GM23248 (cell line): ENCODE results near the gene TMPRSS7. TPM values are rescaled to one million over a fixed set of nuclear protein-coding genes. Genes with fewer than 3 reads are reported as not detected.

Experiments
- DNase-seq: peaks from one replicate; pipeline ENCODE4 v3.0.0-alpha.2; 2015
- H2AFZ ChIP-seq: fragments of 200-600 bp; sonication (generic); 2 replicates; pipeline ENCODE4 v1.6.1; 2016; ENCODE audit warnings: antibody characterized with exemption
- H3F3A ChIP-seq: fragments of 200-600 bp; sonication (generic); 2 replicates; pipeline ENCODE4 v1.6.1; 2016; ENCODE audit warnings: mild to moderate bottlenecking, antibody characterized with exemption, mixed run types; ENCODE audit not compliant: insufficient read depth
- H3K27ac ChIP-seq: fragments of 200-600 bp; sonication (generic); 2 replicates; pipeline ENCODE4 v1.5.1; 2016; ENCODE audit warnings: mild to moderate bottlenecking
- H3K27me3 ChIP-seq: fragments of 200-600 bp; sonication (generic); replicated peaks from 2 replicates; pipeline ENCODE4 v1.6.1; 2016; ENCODE audit warnings: mild to moderate bottlenecking; ENCODE audit not compliant: insufficient read depth
- H3K36me3 ChIP-seq: fragments of 200-600 bp; sonication (generic); 2 replicates; pipeline ENCODE4 v1.6.1; 2016; ENCODE audit warnings: low read depth, mild to moderate bottlenecking
- H3K4me1 ChIP-seq: fragments of 200-600 bp; sonication (generic); 2 replicates; pipeline ENCODE4 v1.6.1; 2016; ENCODE audit warnings: mild to moderate bottlenecking; ENCODE audit not compliant: insufficient read depth
- H3K4me2 ChIP-seq: fragments of 200-600 bp; sonication (generic); one replicate; pipeline ENCODE4 v1.6.1; 2016; ENCODE audit warnings: mild to moderate bottlenecking; ENCODE audit not compliant: unreplicated experiment
- H3K4me3 ChIP-seq: fragments of 200-600 bp; sonication (generic); 2 replicates; pipeline ENCODE4 v1.5.1; 2016; ENCODE audit warnings: mild to moderate bottlenecking
- H3K79me2 ChIP-seq: fragments of 200-600 bp; sonication (generic); 2 replicates; pipeline ENCODE4 v1.6.1; 2016; ENCODE audit warnings: mild to moderate bottlenecking; ENCODE audit not compliant: insufficient read depth
- H3K9ac ChIP-seq: fragments of 200-600 bp; sonication (generic); 2 replicates; pipeline ENCODE4 v1.6.1; 2016; ENCODE audit warnings: mild to moderate bottlenecking
- H3K9me2 ChIP-seq: fragments of 200-600 bp; sonication (generic); 2 replicates; pipeline ENCODE4 v1.6.1; 2016; ENCODE audit warnings: mixed run types, mild to moderate bottlenecking, moderate library complexity; ENCODE audit not compliant: insufficient read depth
- H3K9me3 ChIP-seq: fragments of 200-600 bp; sonication (generic); one replicate; pipeline ENCODE4 v1.6.1; 2017; ENCODE audit warnings: low read depth
- H4K20me1 ChIP-seq: fragments of 200-600 bp; sonication (generic); 2 replicates; pipeline ENCODE4 v1.6.0; 2016; ENCODE audit not compliant: insufficient read depth
- EZH2 ChIP-seq: fragments of 200-600 bp; sonication (generic); IDR thresholded peaks from 2 replicates; pipeline ENCODE4 v1.6.1; 2018; ENCODE audit warnings: antibody characterized with exemption, mild to moderate bottlenecking; ENCODE audit not compliant: insufficient read depth, poor library complexity, severe bottlenecking
- EZH2phosphoT487 ChIP-seq: fragments of 200-600 bp; sonication (generic); IDR thresholded peaks from 2 replicates; pipeline ENCODE4 v1.6.1; 2018; ENCODE audit warnings: antibody characterized with exemption, moderate library complexity, mild to moderate bottlenecking, low read depth; ENCODE audit not compliant: insufficient read depth
- WGBS, 2 experiments: methylation state at CpG; one replicate each; pipeline ENCODE4 v1.1.6; 2015 to 2017; ENCODE audit warnings: low lambda C conversion rate in 2 of 2, low coverage in 1 of 2; ENCODE audit errors: missing lambda C conversion rate in 2 of 2; 5-methylcytosine and 5-hydroxymethylcytosine counted together
- in situ Hi-C: fragments of 300-500 bp; cut with MboI; formaldehyde crosslinking; loops from 2 replicates; pipeline ENCODE4 v1.15.0; 2020
- polyA plus RNA-seq: library from polyadenylated mRNA; unstranded; fragments of >200 nt; fragmentation: Nextera tagmentation; extraction: Ambion mirVana; gene quantifications from 2 replicates; pipeline ENCODE4 v1.2.1, GENCODE V29; 2016
- total RNA-seq: library from RNA; depleted of rRNA; stranded (reverse); fragments of >200 nt; shearing (Covaris generic); gene quantifications from 2 replicates; pipeline ENCODE4 v1.2.3, GENCODE V29; 2014

TMPRSS7 gene
- total and polyA plus RNA-seq, 2 experiments from 2014 or later, result not detected

DNA sequence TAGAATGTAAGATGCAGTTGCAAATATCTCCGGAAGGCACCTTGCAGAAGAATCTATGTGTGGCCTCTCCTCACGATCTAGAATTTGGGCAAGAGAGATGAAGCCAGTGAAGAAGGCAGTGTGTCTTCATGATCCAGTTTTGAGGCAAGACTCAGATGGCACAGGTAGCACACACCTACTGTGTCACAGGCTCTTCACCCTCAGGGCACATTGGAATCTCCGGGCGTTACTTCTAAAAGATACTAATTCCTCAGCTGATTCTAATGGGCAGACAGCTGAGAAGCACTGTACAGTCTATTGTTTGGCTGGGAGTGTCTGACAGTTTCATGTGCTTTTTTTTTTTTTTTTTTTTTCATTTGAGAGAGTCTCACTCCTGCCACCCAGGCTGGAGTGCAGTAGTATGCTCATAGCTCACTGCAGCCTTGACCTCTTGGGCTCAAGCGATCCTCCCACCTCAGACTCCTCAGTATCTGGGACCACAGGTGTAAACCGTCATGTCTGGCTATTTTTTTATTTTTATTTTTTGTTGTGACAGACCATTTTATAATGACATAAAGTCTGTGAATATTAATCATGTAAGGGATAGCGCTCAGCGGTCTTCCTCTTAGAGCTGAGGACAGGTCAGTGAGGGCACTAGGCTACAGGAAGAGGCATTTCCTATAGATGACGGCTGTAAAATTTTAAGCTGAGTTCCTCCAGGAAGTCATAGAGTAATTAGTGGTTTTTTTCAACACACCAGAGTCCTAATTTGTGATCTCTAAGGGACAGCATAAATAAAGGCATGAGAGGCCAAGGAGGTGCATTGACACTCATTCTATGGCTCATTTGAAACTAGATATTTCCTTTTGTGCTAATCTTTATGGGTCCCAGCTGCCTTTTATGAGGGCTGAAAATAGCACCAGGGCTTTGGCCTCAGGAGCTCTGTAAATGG lies 55.7 kb downstream of the TMPRSS7 start:
- in situ Hi-C loops, result no loop called here
- H3K4me2 ChIP-seq, result no peak overlapping the region
- no peak overlapping the region for H3K9ac ChIP-seq
- TF ChIP-seq EZH2 (no peak), EZH2phosphoT487 (no peak)
- H4K20me1 ChIP-seq, result no peaks in the 10 kb centered on the region
- no peak overlapping the region for H3K4me3 ChIP-seq
- no peaks in the 10 kb centered on the region for H3K27me3 ChIP-seq
- peaks cover 13% of the 10 kb centered on the region; the same call in 1 of the 2 replicates for H3K4me1 ChIP-seq
- no peak overlapping the region for H3K27ac ChIP-seq
- WGBS, 2 experiments, result 89 to 91% methylated on average over 9 of the region's 9 CpGs
- no peak for DNase-seq
- peaks cover 5% of the 10 kb centered on the region for H3F3A ChIP-seq
- no peaks in the 10 kb centered on the region for H3K9me3 ChIP-seq
- no peaks in the 10 kb centered on the region for H3K9me2 ChIP-seq
- H3K79me2 ChIP-seq, result peaks cover 47% of the 10 kb centered on the region
- H3K36me3 ChIP-seq, result no peaks in the 10 kb centered on the region
- no peak overlapping the region for H2AFZ ChIP-seq

DNA sequence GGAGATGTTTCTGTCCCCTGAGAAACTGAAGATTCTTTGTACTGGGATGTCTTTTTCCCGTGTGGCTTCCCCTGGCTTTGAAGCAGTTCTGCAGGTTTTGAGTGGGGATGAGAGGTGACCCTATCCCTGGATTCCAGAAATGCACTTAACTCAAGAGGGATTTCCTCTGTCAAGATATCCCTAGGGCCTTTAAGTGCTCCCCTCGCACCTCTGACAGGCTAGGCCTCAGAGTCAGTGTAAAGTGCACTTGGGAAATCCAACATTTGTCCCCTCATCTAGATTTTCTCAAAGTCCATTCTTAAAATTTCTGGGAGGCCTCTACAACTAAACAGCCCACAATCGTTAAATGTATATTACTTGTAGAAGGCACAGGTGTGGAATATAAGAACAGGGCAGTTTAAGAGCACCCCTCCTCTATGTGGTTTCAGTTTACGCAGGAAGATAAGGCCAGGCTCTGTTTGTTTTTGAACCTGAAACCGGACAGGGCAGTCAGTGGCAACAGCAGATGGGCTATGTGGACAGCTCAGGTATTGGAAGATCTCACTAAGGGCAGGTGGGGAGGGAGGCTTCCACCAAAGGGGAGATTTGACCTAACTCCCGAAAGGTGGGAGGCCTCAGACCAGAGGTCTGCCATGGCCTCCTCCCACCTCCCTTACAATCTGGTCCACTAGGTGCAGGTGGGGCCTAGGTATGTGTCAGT lies 56.5 kb downstream of the TMPRSS7 start:
- H3K9ac ChIP-seq, result no peak overlapping the region
- H3K9me3 ChIP-seq, result no peaks in the 10 kb centered on the region
- no peak for DNase-seq
- TF ChIP-seq EZH2 (no peak), EZH2phosphoT487 (no peak)
- peaks cover 7% of the 10 kb centered on the region for H3F3A ChIP-seq
- no peaks in the 10 kb centered on the region for H4K20me1 ChIP-seq
- no peak overlapping the region for H3K27ac ChIP-seq
- no peak overlapping the region for H3K4me3 ChIP-seq
- peaks cover 13% of the 10 kb centered on the region; the same call in 1 of the 2 replicates for H3K4me1 ChIP-seq
- peaks cover 47% of the 10 kb centered on the region for H3K79me2 ChIP-seq
- no peak overlapping the region for H2AFZ ChIP-seq
- H3K4me2 ChIP-seq, result no peak overlapping the region
- H3K27me3 ChIP-seq, result no peaks in the 10 kb centered on the region
- in situ Hi-C loops, result no loop called here
- WGBS, 2 experiments, result 77 to 79% methylated on average over 6 of the region's 6 CpGs
- H3K9me2 ChIP-seq, result no peaks in the 10 kb centered on the region
- H3K36me3 ChIP-seq, result no peaks in the 10 kb centered on the region

DNA sequence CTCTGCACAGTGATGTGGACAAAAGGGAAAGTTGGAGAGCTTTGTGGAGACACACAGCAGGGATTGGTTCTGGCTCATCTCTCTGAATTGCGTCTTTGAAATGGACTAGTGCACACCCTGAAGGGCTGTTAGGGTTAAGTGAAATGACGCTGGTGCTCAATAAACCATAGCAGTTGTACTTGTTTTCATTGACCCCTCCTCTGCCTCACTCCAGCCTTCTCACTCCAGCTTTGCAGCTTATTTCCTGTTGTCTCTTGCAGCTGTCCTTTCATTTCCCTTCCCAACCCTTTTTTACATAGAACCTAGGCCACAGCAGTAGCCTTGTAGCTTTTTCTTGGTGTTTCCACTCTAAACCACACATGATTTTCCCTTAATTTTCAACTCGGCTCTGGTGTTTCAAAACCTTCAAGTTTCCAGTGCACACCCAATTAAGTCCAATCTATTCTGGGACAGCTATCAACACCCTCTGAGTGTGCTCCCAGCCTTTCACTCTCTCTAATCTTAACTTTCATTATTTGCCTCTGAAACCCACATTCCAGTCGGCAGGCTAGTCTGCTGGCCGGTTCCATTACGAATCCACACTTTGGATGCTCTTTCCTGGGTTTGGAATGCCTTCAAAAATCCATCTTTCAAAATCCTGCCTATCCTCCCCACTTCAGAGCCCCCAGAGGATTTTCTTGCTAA lies 58.1 kb downstream of the TMPRSS7 start:
- 75 to 80% methylated on average over 6 of the region's 6 CpGs for WGBS, 2 experiments
- Histone ChIP-seq H3K4me1 (peaks cover 17% of the 10 kb centered on the region), H4K20me1 (no peaks in the 10 kb centered on the region), H3K9me2 (no peaks in the 10 kb centered on the region), H3K27me3 (no peaks in the 10 kb centered on the region), H3F3A (peaks cover 14% of the 10 kb centered on the region), H3K36me3 (no peaks in the 10 kb centered on the region), H3K9ac (no peak overlapping the region), H3K79me2 (peaks cover 46% of the 10 kb centered on the region), H3K4me2 (peak overlapping the region; percentile 10), H3K4me3 (no peak overlapping the region), H3K27ac (no peak overlapping the region), H3K9me3 (no peaks in the 10 kb centered on the region), H2AFZ (0 out of 2 replicates have a peak overlapping the region, but pooled peaks have one; percentile 10)
- DNase-seq, result peak; percentile 31
- no peak for TF ChIP-seq EZH2phosphoT487
- no peak for TF ChIP-seq EZH2
- in situ Hi-C loops, result no loop called here

DNA sequence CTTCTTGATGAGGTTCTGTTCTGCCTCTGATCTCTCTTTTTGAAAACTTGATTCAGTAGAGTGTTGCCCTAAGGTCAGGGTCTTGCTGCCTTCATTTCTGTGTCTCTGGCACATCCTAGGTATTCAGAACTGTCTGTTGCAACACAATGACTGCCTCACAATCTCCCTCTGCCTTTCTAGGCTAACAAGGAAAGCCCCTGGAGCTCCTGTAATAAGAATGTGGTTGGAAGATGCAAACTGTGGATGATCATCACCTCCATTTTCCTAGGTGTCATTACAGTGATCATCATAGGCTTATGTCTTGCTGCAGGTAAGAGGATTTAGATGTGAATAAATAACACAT lies 58.6 kb downstream of the TMPRSS7 start:
- Histone ChIP-seq H4K20me1 (no peaks in the 10 kb centered on the region), H3K36me3 (no peaks in the 10 kb centered on the region), H3K27ac (no peak overlapping the region), H3K9me2 (no peaks in the 10 kb centered on the region), H3K4me3 (no peak overlapping the region), H3K27me3 (no peaks in the 10 kb centered on the region), H3K4me2 (no peak overlapping the region), H3K9ac (no peak overlapping the region), H3K9me3 (no peaks in the 10 kb centered on the region), H3K79me2 (peaks cover 46% of the 10 kb centered on the region), H2AFZ (0 out of 2 replicates have a peak overlapping the region, but pooled peaks have one; percentile 10), H3F3A (peaks cover 14% of the 10 kb centered on the region), H3K4me1 (peaks cover 15% of the 10 kb centered on the region)
- in situ Hi-C loops, result no loop called here
- no peak for TF ChIP-seq EZH2phosphoT487
- no peak for TF ChIP-seq EZH2
- no peak for DNase-seq
